Parathyroid adenoma (tissue), 2 donors: ENCODE results near the gene PRR20G.

Experiments
- H2AFZ ChIP-seq: fragments of 300-600 bp; sonication (generic); one replicate; pipeline ENCODE4 v1.7.0; 2017; ENCODE audit warnings: antibody characterized with exemption, mild to moderate bottlenecking
- H3K27ac ChIP-seq: fragments of 300-600 bp; sonication (generic); one replicate; pipeline ENCODE4 v1.7.0; 2017
- H3K27me3 ChIP-seq: fragments of 300-600 bp; sonication (generic); one replicate; pipeline ENCODE4 v1.7.0; 2017; ENCODE audit warnings: low read length; ENCODE audit not compliant: control insufficient read depth, insufficient read depth
- H3K36me3 ChIP-seq: fragments of 300-600 bp; sonication (generic); one replicate; pipeline ENCODE4 v1.7.0; 2017; ENCODE audit warnings: low read length; ENCODE audit not compliant: control insufficient read depth, insufficient read depth
- H3K4me1 ChIP-seq: fragments of 300-600 bp; sonication (generic); one replicate; pipeline ENCODE4 v1.7.0; 2017; ENCODE audit warnings: control low read depth
- H3K4me2 ChIP-seq: fragments of 300-600 bp; sonication (generic); one replicate; pipeline ENCODE4 v1.7.0; 2017; ENCODE audit warnings: low read length
- H3K4me3 ChIP-seq: fragments of 300-600 bp; sonication (generic); one replicate; pipeline ENCODE4 v1.7.0; 2017; ENCODE audit warnings: low read depth, low read length
- H3K79me2 ChIP-seq: fragments of 300-600 bp; sonication (generic); one replicate; pipeline ENCODE4 v1.7.0; 2017; ENCODE audit warnings: control low read depth
- H3K9ac ChIP-seq: fragments of 300-600 bp; sonication (generic); one replicate; pipeline ENCODE4 v1.7.0; 2017; ENCODE audit warnings: mild to moderate bottlenecking
- H3K9me3 ChIP-seq: fragments of 300-600 bp; sonication (generic); one replicate; pipeline ENCODE4 v1.7.0; 2017; ENCODE audit warnings: low read length; ENCODE audit not compliant: control insufficient read depth
- CTCF ChIP-seq: fragments of 300-600 bp; sonication (generic); IDR thresholded peaks from one replicate; pipeline ENCODE4 v1.7.0; 2017; ENCODE audit warnings: antibody characterized with exemption, mild to moderate bottlenecking
- donor health status: primary hyperparathyroidism.

Gene PRR20G

GRCh38 chr3:127324076-127324475 is 36.2 kb upstream of the PRR20G start:
- Histone ChIP-seq H3K4me3 (no peak overlapping the region), H3K79me2 (no peaks in the 10 kb centered on the region), H3K36me3 (no peaks in the 10 kb centered on the region), H3K4me1 (no peaks in the 10 kb centered on the region), H3K9ac (no peak overlapping the region), H3K27ac (no peak overlapping the region), H3K9me3 (no peaks in the 10 kb centered on the region), H3K27me3 (no peaks in the 10 kb centered on the region), H3K4me2 (no peak overlapping the region), H2AFZ (no peak overlapping the region)
- no peak for TF ChIP-seq CTCF

- no peaks in the 10 kb centered on the region for H3K79me2 ChIP-seq
- no peak overlapping the region for H2AFZ ChIP-seq
- H3K4me3 ChIP-seq: no peak overlapping the region
- H3K9me3 ChIP-seq: no peaks in the 10 kb centered on the region
- no peak overlapping the region for H3K27ac ChIP-seq
- no peaks in the 10 kb centered on the region for H3K27me3 ChIP-seq
- H3K4me2 ChIP-seq: no peak overlapping the region
- H3K4me1 ChIP-seq: no peaks in the 10 kb centered on the region
- no peak for TF ChIP-seq CTCF
- no peaks in the 10 kb centered on the region for H3K36me3 ChIP-seq
- H3K9ac ChIP-seq: no peak overlapping the region
These were observed 35.7 kb upstream of the PRR20G start for GRCh38 chr3:127323581-127323980.

- Histone ChIP-seq H3K4me3 (no peak overlapping the region), H3K4me1 (no peaks in the 10 kb centered on the region), H3K27ac (no peak overlapping the region), H3K79me2 (no peaks in the 10 kb centered on the region), H3K4me2 (no peak overlapping the region), H3K27me3 (no peaks in the 10 kb centered on the region), H3K36me3 (no peaks in the 10 kb centered on the region), H3K9ac (no peak overlapping the region), H2AFZ (no peak overlapping the region), H3K9me3 (no peaks in the 10 kb centered on the region)
- TF ChIP-seq CTCF: no peak
These were observed 33.5 kb upstream of the PRR20G start for GRCh38 chr3:127321371-127321770.

- no peak overlapping the region for H3K4me2 ChIP-seq
- no peak overlapping the region for H3K27ac ChIP-seq
- no peaks in the 10 kb centered on the region for H3K36me3 ChIP-seq
- no peaks in the 10 kb centered on the region for H3K9me3 ChIP-seq
- TF ChIP-seq CTCF: no peak
- no peaks in the 10 kb centered on the region for H3K4me1 ChIP-seq
- no peak overlapping the region for H3K4me3 ChIP-seq
- H2AFZ ChIP-seq: no peak overlapping the region
- no peaks in the 10 kb centered on the region for H3K27me3 ChIP-seq
- no peaks in the 10 kb centered on the region for H3K79me2 ChIP-seq
- no peak overlapping the region for H3K9ac ChIP-seq
These were observed 32.8 kb upstream of the PRR20G start for GRCh38 chr3:127320529-127321121.

- Histone ChIP-seq H3K79me2 (no peaks in the 10 kb centered on the region), H3K9ac (no peak overlapping the region), H2AFZ (no peak overlapping the region), H3K4me3 (no peak overlapping the region), H3K27ac (no peak overlapping the region), H3K4me1 (no peaks in the 10 kb centered on the region), H3K27me3 (no peaks in the 10 kb centered on the region), H3K4me2 (no peak overlapping the region), H3K9me3 (no peaks in the 10 kb centered on the region), H3K36me3 (no peaks in the 10 kb centered on the region)
- no peak for TF ChIP-seq CTCF
These were observed 28.8 kb upstream of the PRR20G start for GRCh38 chr3:127316685-127317084.
